HG02610 (cell line): ENCODE data around the gene FCRL2.
"Not testable (repeated sequence)": the region's sequence is repeated elsewhere in the genome, so short reads cannot be mapped to it uniquely, and the experiment has no call there.

Experiments used
- ATAC-seq: cut with Tn5 transposase; IDR thresholded peaks from one replicate; pipeline ENCODE4 v1.9.1; 2021; ENCODE audit warnings: mild to moderate bottlenecking, moderate library complexity; ENCODE audit not compliant: unreplicated experiment

Gene FCRL2

DNA sequence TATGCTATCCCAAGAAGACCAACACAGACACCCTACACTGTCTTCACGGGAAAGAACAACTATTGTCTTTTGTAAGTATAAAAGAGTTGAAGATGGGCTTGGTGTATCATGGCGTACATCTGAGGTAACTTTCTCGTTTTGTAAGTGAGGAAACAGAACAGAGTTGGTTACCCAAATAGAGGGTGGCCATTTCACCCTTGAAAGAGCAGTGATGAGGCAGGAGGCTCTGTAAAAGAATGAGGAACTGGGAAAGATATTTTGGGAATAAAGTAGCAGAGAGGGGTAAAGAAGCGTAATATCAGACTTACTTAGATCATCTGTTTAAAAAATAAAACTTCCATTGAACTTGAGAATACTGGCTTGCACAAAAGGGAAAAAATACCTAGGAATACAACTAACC lies 18.9 kb downstream of the FCRL2 start:
- no peak for ATAC-seq

DNA sequence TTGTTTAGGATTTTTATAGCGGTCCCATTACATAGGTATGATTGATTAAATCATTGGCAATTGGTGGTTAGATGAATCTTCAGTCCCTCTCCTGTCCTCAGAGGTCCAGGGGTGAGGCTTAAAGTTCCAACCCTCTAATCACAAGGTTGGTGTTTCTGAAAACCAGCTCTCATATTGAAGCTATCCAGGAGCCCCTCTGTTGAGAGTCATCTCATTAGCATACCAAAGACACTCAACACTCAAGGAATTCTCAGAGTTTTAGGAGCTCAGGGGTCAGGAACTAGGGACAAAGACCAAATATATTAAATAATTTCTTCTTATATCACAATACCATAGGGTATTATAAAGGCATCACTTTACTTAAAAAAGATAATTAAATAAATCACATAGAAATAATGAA lies 23.3 kb downstream of the FCRL2 start:
- ATAC-seq = no peak

DNA sequence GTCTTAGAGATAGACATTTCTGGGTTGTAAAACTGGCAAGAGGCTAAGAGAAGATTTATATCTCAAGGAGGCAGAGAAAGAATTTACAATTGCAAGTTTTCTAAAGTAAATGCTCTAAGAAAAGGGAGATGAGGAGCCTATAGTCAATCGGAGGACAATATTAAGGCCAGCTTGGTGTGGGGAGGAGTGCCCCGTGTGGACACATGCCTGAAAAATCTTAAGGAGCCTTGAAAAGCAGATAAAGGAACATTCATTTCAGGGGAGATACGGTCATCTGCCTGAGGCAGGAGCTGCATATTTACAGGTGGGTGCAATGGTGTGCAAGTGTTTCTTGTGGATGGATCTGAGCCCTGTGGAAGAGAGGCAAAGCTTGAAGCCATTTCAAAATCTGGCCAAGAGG lies 25.6 kb downstream of the FCRL2 start:
- ATAC-seq = no peak

DNA sequence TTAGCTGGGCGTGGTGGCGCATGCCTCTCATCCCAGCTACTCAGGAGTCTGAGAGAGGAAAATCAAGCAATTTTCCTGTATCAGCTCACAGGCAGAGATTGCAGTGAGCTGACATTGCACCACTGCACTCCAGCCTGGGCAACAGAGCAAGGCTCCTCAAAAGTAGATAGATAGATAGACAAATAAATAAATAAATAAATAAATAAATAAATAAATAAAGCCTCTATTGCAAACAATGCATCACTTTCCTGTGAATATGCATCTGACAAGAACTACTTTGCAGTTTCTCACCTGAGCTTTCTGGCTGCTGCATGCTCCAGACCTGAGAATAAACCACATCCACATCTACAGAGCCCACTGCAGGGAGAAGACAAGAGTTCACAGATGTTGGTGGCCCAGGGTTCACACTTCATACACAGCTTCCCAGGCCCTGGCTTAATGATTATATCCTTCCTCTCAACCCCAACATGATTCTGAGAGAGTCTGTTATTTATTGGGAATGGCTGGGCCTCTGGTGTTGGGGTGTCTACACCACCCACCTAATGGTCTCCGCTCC lies 28.6 kb downstream of the FCRL2 start:
- no peak for ATAC-seq

DNA sequence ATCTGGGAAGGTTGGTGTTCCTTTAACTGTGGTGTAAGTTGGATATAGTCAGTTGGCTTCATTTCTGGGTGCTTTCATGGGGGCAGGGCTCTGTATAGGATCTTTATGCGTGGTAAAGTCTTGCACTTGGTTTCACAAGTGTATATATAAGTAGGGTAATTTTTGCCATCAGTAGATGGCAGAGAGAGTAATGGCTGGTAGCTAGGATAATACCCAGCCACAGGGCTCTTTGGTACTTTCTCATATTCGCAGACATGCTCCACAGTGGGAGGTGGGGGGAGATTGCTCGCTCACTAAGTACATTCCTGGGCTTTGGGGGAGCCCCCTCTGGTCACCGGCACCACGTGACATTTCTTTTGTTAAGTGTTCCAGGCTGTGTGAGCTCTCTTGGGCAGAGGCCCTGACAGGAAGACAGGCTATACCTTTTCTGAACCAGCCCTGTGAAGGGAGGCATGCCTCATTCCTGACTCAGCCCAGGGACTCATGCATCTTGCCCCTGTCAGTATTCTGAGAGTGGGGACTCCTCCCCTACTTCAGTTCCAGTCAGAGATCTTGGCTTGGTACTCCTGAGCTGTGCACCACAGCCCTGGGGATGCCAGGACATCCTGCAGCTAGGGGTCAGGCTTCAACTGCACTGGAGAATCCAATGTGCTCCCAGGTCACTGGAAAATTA lies 37.6 kb downstream of the FCRL2 start:
- no peak for ATAC-seq

DNA sequence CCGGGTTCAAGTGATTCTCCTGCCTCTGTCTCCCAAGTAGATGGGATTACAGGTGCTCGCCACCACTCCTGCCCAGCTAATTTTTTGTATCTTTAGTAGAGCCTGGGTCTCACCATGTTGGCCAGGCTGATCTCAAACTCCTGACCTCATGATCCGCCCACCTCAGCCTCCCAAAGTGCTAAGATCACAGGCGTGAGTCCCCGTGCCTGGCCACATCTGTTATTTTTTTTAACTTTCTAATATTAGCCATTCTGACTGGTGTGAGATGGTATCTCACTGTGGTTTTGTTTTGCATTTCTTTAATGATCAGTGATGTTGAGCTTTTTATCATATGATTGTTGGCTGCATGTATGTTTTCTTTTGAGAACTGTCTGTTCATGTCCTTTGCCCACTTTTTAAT lies 40.9 kb downstream of the FCRL2 start:
- ATAC-seq = not testable (repeated sequence)

DNA sequence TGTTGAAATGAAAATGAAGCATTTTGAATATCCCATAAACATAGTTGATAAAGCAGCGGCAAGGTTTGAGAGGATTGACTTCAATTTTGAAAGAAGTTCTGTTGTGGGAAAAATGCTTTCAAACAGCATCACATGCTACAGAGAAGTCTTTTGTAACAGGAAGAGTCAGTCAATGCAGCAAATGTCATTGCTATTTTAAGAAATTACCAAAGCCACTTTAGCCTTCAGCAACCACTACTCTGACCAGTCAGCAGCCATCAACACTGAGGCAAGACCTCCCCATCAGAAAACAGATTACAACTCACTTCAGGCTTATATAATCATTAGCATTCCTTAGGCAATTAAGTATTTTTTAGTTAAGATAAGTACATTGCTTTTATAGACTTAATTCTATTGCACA lies 42.6 kb downstream of the FCRL2 start:
- ATAC-seq = peak; percentile 55

DNA sequence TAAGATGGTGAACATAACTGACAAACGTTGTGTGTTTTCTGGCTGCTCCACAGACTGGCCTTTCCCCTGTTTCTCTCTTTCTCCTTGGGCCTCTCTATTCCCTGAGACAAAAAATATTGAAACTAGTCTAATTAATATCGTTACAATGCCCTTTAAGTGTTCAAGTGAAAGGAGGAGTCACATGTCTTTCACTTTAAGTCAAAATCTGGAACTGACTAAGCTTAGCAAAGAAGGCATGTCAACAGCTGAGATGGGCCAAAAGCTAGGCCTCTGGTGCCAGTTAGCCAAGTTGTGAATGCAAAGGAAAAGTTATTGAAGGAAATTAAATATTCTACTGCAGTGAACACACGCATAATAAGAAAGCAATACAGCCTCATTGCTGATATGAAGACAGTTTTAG lies 44.2 kb downstream of the FCRL2 start:
- ATAC-seq = peak; percentile 74

DNA sequence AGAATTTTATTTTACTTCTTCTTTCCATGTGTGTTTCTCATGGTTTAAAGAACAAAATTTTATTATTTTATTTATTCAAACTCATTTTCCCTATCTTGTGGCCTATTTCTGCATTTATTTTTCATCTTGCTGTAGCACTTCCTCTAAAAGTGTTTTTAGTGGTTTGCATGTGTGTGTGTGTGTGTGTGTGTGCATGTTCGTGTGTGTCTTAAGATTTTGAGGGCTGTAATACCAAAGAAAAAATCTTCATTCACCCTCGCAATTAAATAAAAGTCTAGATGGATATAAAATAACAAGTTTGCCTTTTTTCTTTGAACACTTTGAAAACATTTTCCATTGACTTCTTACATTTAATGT lies 51.7 kb downstream of the FCRL2 start:
- ATAC-seq = no peak

DNA sequence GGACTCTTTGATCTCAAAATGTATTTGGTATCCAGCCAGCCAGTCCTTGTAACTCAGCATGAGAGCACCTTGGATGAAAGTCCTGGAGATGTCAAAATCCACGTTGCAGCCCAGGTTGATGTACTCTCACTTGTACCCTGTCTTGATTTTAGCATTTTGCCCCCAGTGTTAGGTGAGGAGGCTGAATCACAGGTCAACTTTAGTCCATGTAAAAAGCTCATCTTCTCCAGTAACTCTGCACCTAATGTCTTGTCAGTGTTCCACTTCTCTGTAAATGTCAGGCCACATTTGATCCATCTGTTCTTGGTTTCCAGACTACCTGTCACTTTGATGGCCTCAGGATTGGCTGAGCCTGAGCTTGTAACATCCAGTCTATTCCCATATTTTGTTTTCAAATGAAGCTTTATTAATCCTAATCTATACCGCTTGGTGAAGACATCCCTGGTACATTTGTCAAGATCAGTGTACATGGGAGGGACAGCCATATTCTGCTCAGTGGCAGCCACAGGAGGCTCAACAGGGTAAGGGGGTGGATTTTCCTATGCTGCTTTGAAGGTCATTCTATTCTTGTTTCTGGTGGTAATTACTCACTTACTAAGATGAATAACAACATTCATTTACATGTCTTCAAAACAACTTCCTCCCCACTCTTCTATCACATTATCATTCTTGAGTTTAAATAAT lies 52.3 kb downstream of the FCRL2 start:
- ATAC-seq = no peak

DNA sequence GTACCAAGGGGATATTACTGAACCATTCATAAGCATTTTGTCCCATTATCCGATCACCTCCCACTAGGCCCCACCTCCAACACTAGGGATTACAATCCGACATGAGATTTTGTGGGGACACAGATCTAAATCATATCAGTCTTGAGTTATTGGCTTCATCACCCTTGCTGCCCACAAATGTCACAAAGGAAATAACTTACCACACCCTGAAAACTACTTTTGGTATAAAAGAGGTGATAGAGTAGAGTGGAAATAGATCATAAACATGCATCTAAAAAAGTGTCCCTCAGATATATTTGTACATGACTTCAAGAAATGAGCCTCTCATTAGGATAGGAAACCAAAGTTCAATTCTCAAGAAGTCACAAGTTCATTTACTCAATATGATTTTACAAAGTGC lies 53.8 kb downstream of the FCRL2 start:
- ATAC-seq = no peak

DNA sequence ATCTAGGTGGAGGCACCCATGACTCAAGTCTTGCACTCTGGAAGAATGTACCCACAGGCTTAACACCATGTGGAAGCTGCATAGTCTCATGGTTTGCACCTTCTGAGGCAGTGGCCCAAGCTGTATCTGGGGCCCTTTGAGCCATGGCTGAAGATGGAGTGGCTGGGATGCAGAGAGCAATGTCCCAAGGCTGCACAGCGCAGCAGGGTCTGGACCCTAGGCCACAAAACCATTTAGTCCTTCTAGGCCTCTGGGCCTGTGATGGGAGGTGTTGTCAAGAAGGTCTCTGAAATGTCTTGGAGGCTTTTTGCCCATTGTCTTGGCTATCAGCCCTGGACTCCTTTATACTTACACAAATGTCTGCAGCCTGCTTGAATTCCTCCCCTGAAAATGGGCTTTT lies 54.9 kb downstream of the FCRL2 start:
- ATAC-seq = no peak

DNA sequence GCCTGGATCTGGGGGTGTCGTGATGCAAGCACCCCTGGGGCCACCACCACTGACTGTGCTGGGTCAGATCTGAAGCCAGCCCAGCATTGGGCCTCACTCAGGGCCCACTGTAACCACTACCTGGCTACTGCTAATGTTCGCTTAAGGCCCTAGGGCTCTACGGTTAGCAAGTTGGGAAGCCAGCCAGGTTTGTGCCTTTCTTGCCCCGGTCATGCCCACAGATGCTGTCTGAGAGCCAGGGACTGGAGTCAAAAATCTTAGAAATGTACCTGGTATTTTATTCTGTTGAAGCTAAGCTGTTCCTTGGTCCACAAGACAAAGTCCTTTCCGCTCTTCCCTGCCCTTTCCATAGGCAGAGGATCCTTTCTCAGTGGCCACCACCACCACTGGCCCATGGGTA lies 61.2 kb downstream of the FCRL2 start:
- no peak for ATAC-seq

DNA sequence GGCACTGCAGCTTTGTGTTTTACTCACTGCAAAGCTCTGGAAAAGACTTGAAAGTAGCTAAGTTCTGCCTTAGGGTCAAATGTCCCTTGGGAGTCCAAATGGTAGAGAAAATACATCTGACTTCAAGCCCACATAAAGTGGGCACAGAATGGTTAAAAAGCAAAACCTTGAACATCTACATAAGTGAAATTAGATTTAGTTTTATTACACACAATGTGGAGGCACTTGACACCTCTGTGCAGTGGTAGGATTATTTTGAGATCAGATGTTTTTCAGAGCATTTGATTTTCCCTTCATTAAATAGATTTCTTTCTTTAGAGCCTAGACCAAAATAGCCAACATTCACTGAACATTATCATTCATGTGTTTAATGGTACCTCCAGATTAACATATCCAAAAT lies 65.1 kb downstream of the FCRL2 start:
- ATAC-seq = no peak

DNA sequence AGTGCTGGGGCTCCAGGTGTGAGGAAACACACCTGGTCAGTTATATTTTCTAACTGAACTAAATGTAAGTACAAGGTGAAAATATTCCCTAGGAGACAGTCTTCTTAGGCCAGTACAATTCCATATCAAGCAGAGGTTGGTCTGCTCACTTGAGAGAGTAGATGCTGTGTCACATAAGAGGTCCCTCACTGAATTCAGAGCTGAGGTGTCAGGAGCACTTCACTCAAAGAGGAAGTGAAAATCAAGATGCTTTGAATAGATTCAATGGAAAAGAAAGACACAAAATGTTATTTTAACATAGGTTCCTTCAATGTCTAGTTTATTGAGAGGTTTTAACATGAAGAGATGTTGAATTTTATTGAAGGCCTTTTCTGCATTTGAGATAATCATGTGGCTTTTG lies 72.1 kb downstream of the FCRL2 start:
- no peak for ATAC-seq

DNA sequence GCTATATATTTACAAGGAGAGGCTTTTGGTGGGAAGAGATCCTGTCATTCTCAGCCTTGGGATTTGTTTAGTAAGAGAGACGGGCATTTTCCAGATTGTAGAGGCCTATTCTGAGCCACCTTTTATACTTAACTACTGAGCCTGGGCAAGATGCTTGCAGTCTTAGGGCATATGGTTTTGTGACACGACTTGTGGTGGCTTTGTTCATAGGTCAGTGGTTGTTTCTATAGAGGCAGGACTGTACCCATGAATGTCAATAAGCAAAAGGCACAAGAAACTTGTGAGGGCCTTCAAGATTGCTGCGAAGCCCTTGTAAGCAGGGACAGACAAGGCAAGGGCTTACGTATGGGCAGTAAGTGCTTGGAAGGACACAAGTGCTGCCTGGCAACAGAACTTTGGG lies 73.0 kb downstream of the FCRL2 start:
- ATAC-seq = no peak

DNA sequence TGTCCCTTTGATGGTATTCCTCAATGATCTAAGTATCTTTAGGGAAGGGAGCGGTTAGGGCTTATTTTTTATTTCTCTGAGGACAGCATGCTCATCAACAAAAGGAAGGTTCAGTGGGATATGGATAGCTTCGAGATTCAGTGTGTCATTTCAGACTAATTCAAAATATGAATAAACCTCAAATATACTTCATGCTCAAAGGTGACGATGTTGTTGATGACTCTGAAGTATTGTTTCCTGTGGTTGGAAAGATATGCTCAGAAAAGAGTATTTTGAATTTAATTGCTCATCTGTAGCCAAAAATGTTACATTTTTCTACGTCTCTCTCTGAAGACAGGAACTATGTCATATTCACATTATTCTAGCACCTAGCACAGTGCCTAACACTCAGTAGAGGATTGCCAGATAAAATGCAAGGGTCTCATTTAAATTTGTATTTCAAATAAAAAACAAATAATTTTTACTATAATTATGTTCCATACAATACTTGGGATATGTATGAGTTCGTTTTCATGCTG lies 74.6 kb downstream of the FCRL2 start:
- ATAC-seq = no peak

DNA sequence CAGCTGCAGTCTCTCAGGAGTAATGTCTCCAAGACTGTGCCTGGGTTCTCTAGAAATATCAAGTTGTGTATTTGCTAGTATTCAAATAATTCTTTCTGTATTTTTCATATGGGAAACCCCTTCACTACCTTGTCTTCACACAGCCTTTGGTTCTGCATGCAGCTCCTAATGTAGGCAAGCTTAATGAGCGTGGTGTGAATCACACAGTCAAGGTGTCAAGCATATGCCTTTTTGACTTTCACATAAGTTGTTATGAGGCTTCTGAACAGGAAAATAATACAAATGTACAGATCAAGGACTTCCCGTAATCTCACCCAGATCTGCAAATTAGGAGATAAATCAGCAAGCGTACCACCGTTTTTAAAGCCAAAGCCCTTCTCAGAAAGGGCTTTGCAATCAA lies 76.2 kb downstream of the FCRL2 start, which contains the start of gene FCRL3:
FCRL3 (minus strand) TSS at position 38 of the 400 bp plus-strand sequence. CDS start 280 bp downstream, outside the sequence.
- ATAC-seq = peak; percentile 72

DNA sequence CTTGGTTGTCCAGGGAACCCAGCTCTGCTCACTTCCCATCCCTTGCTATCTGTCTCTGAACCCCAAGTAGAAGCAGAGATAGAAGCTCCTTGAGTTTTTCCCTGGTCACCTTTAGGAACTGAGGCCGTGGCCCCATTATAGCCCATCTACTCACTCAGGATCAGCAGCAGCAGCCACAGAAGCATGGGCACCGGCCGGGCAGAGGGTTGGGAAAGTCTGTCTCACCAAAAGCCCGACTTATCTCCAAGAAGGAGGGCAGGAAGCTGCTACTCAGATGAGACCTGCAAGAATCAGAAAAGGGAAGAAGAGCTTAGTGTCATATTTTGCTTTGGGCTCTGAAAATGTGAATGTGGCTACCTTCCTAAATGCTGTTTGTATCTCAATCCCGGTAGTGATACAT lies 76.6 kb downstream of the FCRL2 start:
- ATAC-seq = peak; percentile 23

DNA sequence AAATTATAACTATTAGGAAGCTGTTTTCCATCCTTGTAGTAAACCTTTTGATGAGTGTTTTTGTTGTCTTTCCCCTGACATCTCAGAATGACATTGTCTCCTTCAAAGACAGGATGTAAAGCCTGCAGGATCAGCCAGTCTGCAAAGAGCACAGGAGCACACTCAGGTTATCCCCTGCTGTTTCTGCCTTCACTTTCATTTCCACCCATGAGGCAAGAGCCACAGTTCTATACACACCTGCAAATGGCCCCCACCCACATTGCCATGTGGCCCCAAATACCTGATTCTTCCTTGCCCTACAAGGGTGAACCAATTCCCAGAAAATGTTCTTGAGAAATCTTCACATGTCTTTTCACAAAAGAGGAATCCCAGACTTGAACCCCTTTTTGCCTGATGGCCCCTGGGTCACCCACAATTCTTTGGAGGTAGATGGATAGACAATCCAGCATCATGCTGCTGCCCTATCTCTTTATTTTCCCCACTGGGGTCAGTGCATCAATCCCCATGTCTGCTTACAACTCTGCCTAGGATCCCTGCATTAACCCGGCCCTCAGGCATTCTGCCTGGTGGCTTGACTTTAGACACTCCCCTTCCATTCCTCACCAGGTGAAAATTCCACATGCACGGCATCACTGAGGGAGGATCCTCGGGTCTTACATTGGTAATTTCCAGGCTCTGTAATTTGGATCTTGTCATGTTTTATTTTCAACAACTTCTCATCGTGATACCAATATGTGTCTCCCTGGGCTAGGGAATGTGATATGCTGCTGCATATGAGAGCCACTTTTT lies 79.0 kb downstream of the FCRL2 start:
- no peak for ATAC-seq

DNA sequence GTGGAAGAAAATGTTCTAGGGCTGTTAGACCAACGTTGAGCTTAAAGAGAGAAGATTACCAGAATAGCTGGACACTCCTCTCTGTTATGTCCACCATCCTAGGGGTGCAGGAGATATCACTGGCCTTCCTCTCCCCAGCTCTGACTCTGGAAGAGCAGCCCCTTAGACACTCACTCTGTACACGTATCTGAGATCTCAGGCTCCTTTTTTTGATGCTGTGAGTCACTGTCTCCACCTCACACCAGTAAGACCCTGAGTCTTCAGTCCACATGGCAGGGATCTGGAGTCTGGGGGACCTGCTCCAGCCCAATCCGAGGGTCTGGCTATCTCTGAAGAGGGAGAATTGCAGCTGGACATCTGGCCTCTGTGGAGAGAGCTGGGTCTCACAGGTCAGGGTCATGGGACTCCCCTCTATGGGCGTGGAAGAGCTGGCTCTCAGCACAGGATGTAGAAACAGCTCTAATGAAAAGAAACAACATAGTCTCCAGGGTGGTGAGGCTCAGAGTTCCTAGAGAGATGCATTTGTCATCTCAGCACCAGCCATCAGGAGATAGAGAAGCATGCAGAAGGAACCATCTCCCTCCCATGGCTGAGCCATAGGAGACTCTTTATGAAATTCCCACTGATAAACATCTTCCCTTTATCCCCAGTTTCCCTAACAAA lies 79.8 kb downstream of the FCRL2 start:
- ATAC-seq = no peak
